Suprapubic skin (tissue), 4 donors: Measurements from ENCODE around the gene SCTR. TPM values are rescaled to one million over a fixed set of nuclear protein-coding genes. Genes with fewer than 3 reads are reported as not detected.

ENCODE experiments used
- DNase-seq, 2 donors: peaks; one replicate each; pipeline ENCODE4 v3.0.0-alpha.2; 2019; ENCODE audit warnings: low spot score in 2 of 2
- H3K27ac ChIP-seq: fragments of 200-600 bp; sonication (generic); one replicate; pipeline ENCODE4 v1.5.1; 2019
- H3K27me3 ChIP-seq: fragments of 200-600 bp; sonication (generic); one replicate; pipeline ENCODE4 v1.5.1; 2019
- H3K36me3 ChIP-seq: fragments of 200-600 bp; sonication (generic); one replicate; pipeline ENCODE4 v1.5.1; 2019
- H3K4me1 ChIP-seq: fragments of 200-600 bp; sonication (generic); one replicate; pipeline ENCODE4 v1.5.1; 2019
- H3K4me3 ChIP-seq: fragments of 200-600 bp; sonication (generic); one replicate; pipeline ENCODE4 v1.5.1; 2019; ENCODE audit warnings: mild to moderate bottlenecking
- H3K9me3 ChIP-seq: fragments of 200-600 bp; sonication (generic); one replicate; pipeline ENCODE4 v1.5.1; 2019
- EP300 ChIP-seq: sonication (generic); formaldehyde crosslinking; IDR thresholded peaks from one replicate; pipeline ENCODE4 v1.6.1; 2017; ENCODE audit warnings: antibody characterized with exemption
- POLR2A ChIP-seq, 2 donors: fragments of 450-650 bp; IDR thresholded peaks; one replicate each; pipeline ENCODE4 v1.6.1; 2017; ENCODE audit warnings: antibody characterized with exemption in 2 of 2, mild to moderate bottlenecking in 2 of 2, moderate library complexity in 2 of 2
- POLR2AphosphoS5 ChIP-seq, 3 donors: sonication (generic); formaldehyde crosslinking; IDR thresholded peaks; one replicate each; pipeline ENCODE4 v1.6.1; 2017; ENCODE audit warnings: antibody characterized with exemption in 3 of 3
- WGBS: methylation state at CpG from one replicate; pipeline ENCODE4 v1.1.5; 2018; 5-methylcytosine and 5-hydroxymethylcytosine counted together
- total RNA-seq, 4 donors: library from RNA; depleted of rRNA; stranded (reverse); fragments of >200 nt; gene quantifications; one replicate each; pipeline ENCODE4 v1.1.0, GENCODE V29; 2016
- TF ChIP-seq, protein P1 (sequence below), 2 donors: fragments of 200-600 bp in 1 of 2; fragments of 450-650 bp in 1 of 2; sonication (generic) in 1 of 2; IDR thresholded peaks; one replicate each; pipeline ENCODE4 v1.5.1; 2016 to 2019; ENCODE audit warnings: antibody characterized with exemption in 2 of 2, mild to moderate bottlenecking in 1 of 2, moderate library complexity in 1 of 2

SCTR gene
- total RNA-seq, 4 donors from 2014 or later, result not detected

DNA sequence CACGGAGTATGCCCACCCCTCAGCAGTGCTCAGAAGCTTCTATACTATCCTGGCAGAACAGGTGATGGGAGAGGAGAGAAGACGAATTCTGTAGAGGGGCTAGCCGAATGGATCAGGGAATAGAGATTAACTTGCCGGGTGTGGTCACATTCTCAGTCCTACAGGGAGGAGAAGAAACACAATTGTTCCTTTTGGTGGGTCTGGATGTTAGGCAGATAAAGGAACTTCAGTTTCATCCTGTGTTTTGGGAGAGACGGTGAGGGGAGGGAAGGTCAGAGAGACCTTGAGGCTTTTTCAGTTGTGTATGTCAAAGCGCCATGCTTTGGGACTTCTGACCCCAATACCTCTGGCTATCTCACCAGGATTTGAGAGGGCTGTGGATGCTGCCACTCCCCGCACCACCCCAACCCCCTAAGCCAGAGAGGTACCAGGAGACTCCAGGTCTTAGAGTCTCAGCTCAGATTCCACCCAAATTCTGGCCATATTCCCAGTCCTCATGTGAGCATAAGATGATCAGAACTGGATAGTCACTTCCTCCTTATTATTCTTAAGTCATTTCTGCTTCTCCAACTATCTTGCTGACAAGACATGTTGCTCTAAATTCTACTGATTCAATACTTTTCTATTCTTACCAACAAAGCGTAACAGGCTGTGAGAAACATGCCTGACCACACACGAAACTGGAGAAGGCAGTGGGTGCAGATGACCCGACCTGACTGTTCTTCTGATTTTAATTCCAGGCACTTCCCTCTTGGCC lies 94.9 kb downstream of the SCTR start:
- no peak for TF ChIP-seq POLR2AphosphoS5 (IDR thresholded peaks at IDR 0.05)
- Histone ChIP-seq H3K4me1 (peaks cover 53% of the 10 kb centered on the region), H3K4me3 (no peak overlapping the region), H3K36me3 (no peaks in the 10 kb centered on the region), H3K9me3 (no peaks in the 10 kb centered on the region), H3K27me3 (no peaks in the 10 kb centered on the region), H3K27ac (no peak overlapping the region)
- 73% methylated on average over 8 of the region's 10 CpGs for WGBS
- no peak for DNase-seq

DNA sequence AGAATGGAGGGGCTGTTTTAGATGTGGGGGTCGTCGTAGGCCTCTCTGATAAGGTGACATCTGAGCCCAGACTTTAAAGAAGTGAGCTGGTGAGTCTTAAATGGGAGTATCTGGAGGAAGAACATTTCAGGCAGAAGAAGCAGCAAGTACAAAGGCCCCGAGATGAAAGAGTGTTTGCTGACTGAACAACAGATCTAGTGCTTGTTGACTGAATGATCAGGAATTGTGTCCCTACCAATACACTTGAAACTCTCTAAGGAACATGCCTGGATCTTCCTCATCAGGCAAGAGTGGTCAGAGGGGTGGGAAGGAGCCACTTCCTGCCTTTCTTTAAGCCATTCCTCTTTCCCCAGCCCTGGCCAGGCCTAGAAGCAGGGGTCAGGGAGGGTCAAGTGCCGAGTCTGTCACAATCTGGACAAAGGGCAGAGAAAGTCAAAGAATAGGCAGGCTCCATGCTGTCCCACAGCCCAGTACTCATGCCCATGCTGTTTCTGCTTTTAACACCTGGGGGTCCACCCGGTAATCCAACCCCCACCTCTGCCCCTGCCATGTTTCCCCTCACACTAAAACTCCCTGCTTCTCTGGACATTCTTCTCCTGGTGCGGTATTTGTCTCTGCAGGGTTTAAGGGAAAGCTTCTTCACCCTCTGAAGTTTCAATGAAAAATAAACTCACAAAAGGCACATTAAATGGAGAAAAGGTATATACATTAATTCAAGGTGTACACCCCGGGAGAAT lies 95.6 kb downstream of the SCTR start:
- peaks cover 53% of the 10 kb centered on the region for H3K4me1 ChIP-seq

DNA sequence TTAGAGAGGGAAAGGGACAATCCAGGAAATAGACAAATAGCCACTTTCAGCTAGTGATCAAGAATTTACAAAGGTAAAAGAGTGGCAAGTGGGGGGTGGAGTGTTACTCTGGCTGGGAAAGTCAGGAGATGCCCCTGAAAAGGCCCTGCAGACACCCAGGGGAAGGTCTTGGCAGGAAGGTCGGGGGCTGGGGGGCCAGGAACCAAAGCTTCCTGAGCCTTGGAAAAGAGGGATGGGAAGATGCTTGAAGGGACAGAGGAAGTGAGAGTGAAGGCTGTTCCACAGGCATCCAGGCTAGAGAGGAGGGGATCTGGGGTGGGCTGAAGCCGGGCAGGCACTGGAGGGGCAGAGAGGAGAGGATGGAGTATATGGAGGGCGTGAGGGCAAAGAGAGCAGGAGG lies 96.5 kb downstream of the SCTR start:
- no peaks in the 10 kb centered on the region for H3K9me3 ChIP-seq
- H3K4me1 ChIP-seq, result peaks cover 53% of the 10 kb centered on the region
- 88% methylated on average over 3 of the region's 3 CpGs for WGBS
- H3K4me3 ChIP-seq, result no peak overlapping the region
- TF ChIP-seq POLR2A (IDR thresholded peaks at IDR 0.05), result no peak
- TF ChIP-seq EP300, result no peak
- TF ChIP-seq, protein P1, sequence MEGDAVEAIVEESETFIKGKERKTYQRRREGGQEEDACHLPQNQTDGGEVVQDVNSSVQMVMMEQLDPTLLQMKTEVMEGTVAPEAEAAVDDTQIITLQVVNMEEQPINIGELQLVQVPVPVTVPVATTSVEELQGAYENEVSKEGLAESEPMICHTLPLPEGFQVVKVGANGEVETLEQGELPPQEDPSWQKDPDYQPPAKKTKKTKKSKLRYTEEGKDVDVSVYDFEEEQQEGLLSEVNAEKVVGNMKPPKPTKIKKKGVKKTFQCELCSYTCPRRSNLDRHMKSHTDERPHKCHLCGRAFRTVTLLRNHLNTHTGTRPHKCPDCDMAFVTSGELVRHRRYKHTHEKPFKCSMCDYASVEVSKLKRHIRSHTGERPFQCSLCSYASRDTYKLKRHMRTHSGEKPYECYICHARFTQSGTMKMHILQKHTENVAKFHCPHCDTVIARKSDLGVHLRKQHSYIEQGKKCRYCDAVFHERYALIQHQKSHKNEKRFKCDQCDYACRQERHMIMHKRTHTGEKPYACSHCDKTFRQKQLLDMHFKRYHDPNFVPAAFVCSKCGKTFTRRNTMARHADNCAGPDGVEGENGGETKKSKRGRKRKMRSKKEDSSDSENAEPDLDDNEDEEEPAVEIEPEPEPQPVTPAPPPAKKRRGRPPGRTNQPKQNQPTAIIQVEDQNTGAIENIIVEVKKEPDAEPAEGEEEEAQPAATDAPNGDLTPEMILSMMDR (IDR thresholded peaks at IDR 0.05), result no peak
- no peak for TF ChIP-seq POLR2AphosphoS5 (IDR thresholded peaks at IDR 0.05)
- no peaks in the 10 kb centered on the region for H3K36me3 ChIP-seq
- no peak overlapping the region for H3K27ac ChIP-seq
- H3K27me3 ChIP-seq, result no peaks in the 10 kb centered on the region
- DNase-seq, result no peak

More for the DNA sequence above, 95.6 kb downstream of the SCTR start:
- DNase-seq, result peak in 1 of 2 donors; percentile 67
- 84% methylated on average over 7 of the region's 7 CpGs for WGBS
- TF ChIP-seq POLR2A (IDR thresholded peaks at IDR 0.05) (no peak), POLR2AphosphoS5 (IDR thresholded peaks at IDR 0.05) (no peak), EP300 (no peak)
- TF ChIP-seq, protein P1 (IDR thresholded peaks at IDR 0.05), result no peak
- no peaks in the 10 kb centered on the region for H3K9me3 ChIP-seq
- no peaks in the 10 kb centered on the region for H3K36me3 ChIP-seq
- no peak overlapping the region for H3K4me3 ChIP-seq
- H3K27me3 ChIP-seq, result no peaks in the 10 kb centered on the region
- H3K27ac ChIP-seq, result no peak overlapping the region

DNA sequence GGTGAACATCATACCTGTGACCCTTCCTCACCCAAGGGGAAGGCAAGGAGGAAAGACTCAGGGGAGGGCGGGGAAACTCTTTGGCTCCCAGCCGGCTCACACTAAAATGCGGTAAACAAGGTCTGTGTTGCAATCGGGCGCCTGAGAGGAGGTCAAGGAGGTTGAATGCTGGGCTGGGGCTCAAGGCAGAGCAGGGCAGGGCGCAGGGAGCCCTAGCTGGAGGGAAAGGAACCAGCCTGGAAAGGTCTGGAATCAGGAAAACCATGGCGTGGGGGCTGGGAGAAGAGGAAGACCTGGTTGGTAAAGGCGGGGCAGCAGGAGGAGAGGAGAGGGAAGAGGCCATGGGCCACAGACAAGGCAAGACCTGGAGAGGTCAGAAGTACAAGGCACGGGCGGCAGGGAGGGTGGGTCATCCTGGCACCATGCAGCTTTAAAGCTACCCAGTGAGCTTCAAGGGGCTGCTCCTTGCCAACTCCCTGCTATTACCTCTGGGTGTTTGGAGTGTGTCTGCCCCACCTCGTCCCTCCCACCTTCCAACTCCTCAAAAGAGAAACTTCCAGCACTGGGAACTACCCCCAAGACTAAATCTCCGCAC lies 97.4 kb downstream of the SCTR start:
- H3K4me3 ChIP-seq, result no peak overlapping the region
- H3K9me3 ChIP-seq, result no peaks in the 10 kb centered on the region
- H3K36me3 ChIP-seq, result no peaks in the 10 kb centered on the region
- peak in 1 of 2 donors; percentile 79 for DNase-seq
- no peaks in the 10 kb centered on the region for H3K27me3 ChIP-seq
- WGBS, result 47% methylated on average over 12 of the region's 12 CpGs
- peaks cover 47% of the 10 kb centered on the region for H3K4me1 ChIP-seq
- H3K27ac ChIP-seq, result no peak overlapping the region
- TF ChIP-seq POLR2AphosphoS5 (IDR thresholded peaks at IDR 0.05), result no peak
- TF ChIP-seq, protein P1 (IDR thresholded peaks at IDR 0.05), result no peak

DNA sequence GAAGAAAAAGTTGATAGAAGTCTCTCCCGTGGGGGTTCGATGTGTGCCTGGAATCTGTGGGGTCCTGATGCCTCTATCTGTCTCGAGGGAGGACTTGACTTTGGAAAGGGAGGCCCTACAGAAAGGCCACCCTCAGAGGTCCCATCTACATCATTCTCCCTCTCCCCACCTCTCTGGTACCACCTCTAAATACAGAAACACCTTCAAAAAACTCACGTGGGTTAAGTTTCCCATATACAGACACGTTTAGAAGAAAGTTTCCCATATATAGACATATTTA lies 97.9 kb downstream of the SCTR start:
- no peak for TF ChIP-seq POLR2AphosphoS5 (IDR thresholded peaks at IDR 0.05)
- no peak for TF ChIP-seq POLR2A (IDR thresholded peaks at IDR 0.05)
- TF ChIP-seq, protein P1 (IDR thresholded peaks at IDR 0.05), result no peak
- TF ChIP-seq EP300, result no peak
- peaks cover 41% of the 10 kb centered on the region for H3K4me1 ChIP-seq
- no peaks in the 10 kb centered on the region for H3K36me3 ChIP-seq
- H3K27ac ChIP-seq, result no peak overlapping the region
- no peak overlapping the region for H3K4me3 ChIP-seq
- no peak for DNase-seq
- 76% methylated on average over 5 of the region's 5 CpGs for WGBS
- H3K9me3 ChIP-seq, result no peaks in the 10 kb centered on the region
- no peaks in the 10 kb centered on the region for H3K27me3 ChIP-seq
